ENCODE measurements around the gene C19orf47.

GRCh38 chr19:40380199-40381037 is 32.2 kb upstream of the C19orf47 start:
- no peak for TF ChIP-seq CTCF (IDR thresholded peaks at IDR 0.05)
- no peak for TF ChIP-seq POLR2AphosphoS5 (IDR thresholded peaks at IDR 0.05)
- TF ChIP-seq POLR2A (IDR thresholded peaks at IDR 0.05): no peak
- TF ChIP-seq EP300 (IDR thresholded peaks at IDR 0.05; ENCODE audit: low read depth): no peak
